ENCODE data around the gene PPFIBP2.
"Not testable (repeated sequence)": the region's sequence is repeated elsewhere in the genome, so short reads cannot be mapped to it uniquely, and the experiment has no call there.

Gene PPFIBP2

GRCh38 chr11:7635708-7636107 lies 121.9 kb downstream of the PPFIBP2 start:
- DNase-seq (ENCODE audit: low read depth in 2 of 2), result no peak

- DNase-seq (ENCODE audit: low read depth in 2 of 2), result no peak
Measured at GRCh38 chr11:7636350-7636749, 122.6 kb downstream of the PPFIBP2 start.

GRCh38 chr11:7637447-7638157 lies 123.8 kb downstream of the PPFIBP2 start:
- no peak for DNase-seq (ENCODE audit: low read depth in 2 of 2)

GRCh38 chr11:7638710-7639642 lies 125.2 kb downstream of the PPFIBP2 start:
- DNase-seq (ENCODE audit: low read depth in 2 of 2), result no peak

GRCh38 chr11:7639643-7640025 lies 125.8 kb downstream of the PPFIBP2 start:
- no peak for DNase-seq (ENCODE audit: low read depth in 2 of 2)

GRCh38 chr11:7640816-7641215 lies 127.0 kb downstream of the PPFIBP2 start:
- no peak for DNase-seq (ENCODE audit: low read depth in 2 of 2)

GRCh38 chr11:7642747-7643146 lies 128.9 kb downstream of the PPFIBP2 start:
- no peak for DNase-seq (ENCODE audit: low read depth in 2 of 2)

- no peak for DNase-seq (ENCODE audit: low read depth in 2 of 2)
Measured at GRCh38 chr11:7643314-7643713, 129.5 kb downstream of the PPFIBP2 start.

- DNase-seq (ENCODE audit: low read depth in 2 of 2), result no peak
Measured at GRCh38 chr11:7645206-7645605, 131.4 kb downstream of the PPFIBP2 start.

- DNase-seq (ENCODE audit: low read depth in 2 of 2), result no peak
Measured at GRCh38 chr11:7646866-7647265, 133.1 kb downstream of the PPFIBP2 start.

GRCh38 chr11:7648264-7648663 lies 134.5 kb downstream of the PPFIBP2 start:
- no peak for DNase-seq (ENCODE audit: low read depth in 2 of 2)

GRCh38 chr11:7651140-7651551 lies 137.3 kb downstream of the PPFIBP2 start:
- DNase-seq (ENCODE audit: low read depth in 2 of 2), result no peak

GRCh38 chr11:7651700-7652099 lies 137.9 kb downstream of the PPFIBP2 start:
- no peak for DNase-seq (ENCODE audit: low read depth in 2 of 2)

GRCh38 chr11:7654195-7654705 lies 140.5 kb downstream of the PPFIBP2 start:
- no peak for DNase-seq (ENCODE audit: low read depth in 2 of 2)

- no peak for DNase-seq (ENCODE audit: low read depth in 2 of 2)
Measured at GRCh38 chr11:7655253-7656217, 141.7 kb downstream of the PPFIBP2 start.

- DNase-seq (ENCODE audit: low read depth in 2 of 2), result no peak
Measured at GRCh38 chr11:7656704-7657103, 142.9 kb downstream of the PPFIBP2 start.

GRCh38 chr11:7657306-7658025 lies 143.7 kb downstream of the PPFIBP2 start:
- DNase-seq (ENCODE audit: low read depth in 2 of 2), result no peak

- not testable (repeated sequence) for DNase-seq (ENCODE audit: low read depth in 2 of 2)
Measured at GRCh38 chr11:7663531-7663930, 149.7 kb downstream of the PPFIBP2 start.

- DNase-seq (ENCODE audit: low read depth in 2 of 2), result no peak
Measured at GRCh38 chr11:7664867-7665266, 151.1 kb downstream of the PPFIBP2 start.

- DNase-seq (ENCODE audit: low read depth in 2 of 2), result peak; percentile 9 to 59
Measured at GRCh38 chr11:7665473-7666291, 151.9 kb downstream of the PPFIBP2 start.
